Calu3 (cell line): ENCODE measurements around the gene SLC39A8. TPM values are rescaled to one million over a fixed set of nuclear protein-coding genes. Genes with fewer than 3 reads are reported as not detected.

Source experiments
- BruUV-seq: library from RNA; stranded (reverse); fragments of 400-500 nt; replicated peaks from 2 replicates; lab custom pipeline; 2021; lab: Mats Ljungman, UMichigan
- CTCF ChIA-PET: fragments of 300-600 bp; sonication (Branson Sonifier 250); formaldehyde crosslinking; loops from one replicate; lab custom pipeline; 2022; ENCODE audit warnings: antibody characterized with exemption; lab: Charles Lee
- DNase-seq: peaks from one replicate; pipeline ENCODE4 v3.0.0; 2022
- H3K27ac Mint-ChIP-seq: one replicate; pipeline ENCODE4 v1.8.0; 2022; ENCODE audit warnings: mixed read lengths; ENCODE audit not compliant: unreplicated experiment
- H3K27me3 Mint-ChIP-seq: one replicate; pipeline ENCODE4 v1.8.0; 2022; ENCODE audit warnings: mixed read lengths; ENCODE audit not compliant: unreplicated experiment
- H3K36me3 Mint-ChIP-seq: one replicate; pipeline ENCODE4 v1.8.0; 2022; ENCODE audit warnings: mild to moderate bottlenecking, moderate library complexity, mixed read lengths; ENCODE audit not compliant: insufficient read depth, unreplicated experiment
- H3K4me1 Mint-ChIP-seq: one replicate; pipeline ENCODE4 v1.8.0; 2022; ENCODE audit warnings: mild to moderate bottlenecking, low read depth, mixed read lengths; ENCODE audit not compliant: unreplicated experiment
- H3K4me3 Mint-ChIP-seq: one replicate; pipeline ENCODE4 v1.8.0; 2022; ENCODE audit warnings: mild to moderate bottlenecking, low read depth, moderate library complexity, mixed read lengths; ENCODE audit not compliant: unreplicated experiment
- H3K9me3 Mint-ChIP-seq: one replicate; pipeline ENCODE4 v1.8.0; 2022; ENCODE audit warnings: low read depth, mixed read lengths; ENCODE audit not compliant: unreplicated experiment
- CTCF ChIP-seq: fragments of 200-600 bp; IDR thresholded peaks from one replicate; pipeline ENCODE4 v1.8.0; 2022; ENCODE audit warnings: antibody characterized with exemption; ENCODE audit not compliant: unreplicated experiment
- intact Hi-C: fragments of 100-400 bp; cut with micrococcal nuclease; formaldehyde crosslinking; loops from one replicate; pipeline ENCODE4 v1.10.0; 2022; ENCODE audit not compliant: unreplicated experiment
- total RNA-seq: library from RNA; stranded (reverse); gene quantifications from 2 replicates; pipeline ENCODE4 v1.2.3, GENCODE V29; 2022

The SLC39A8 gene
- total RNA-seq, 1 experiment from 2014 or later: 30.8 TPM

- Mint-ChIP-seq H3K27me3 (no peaks in the 10 kb centered on the region), H3K36me3 (no peaks in the 10 kb centered on the region), H3K4me3 (no peak overlapping the region), H3K27ac (no peak overlapping the region), H3K4me1 (peaks cover 27% of the 10 kb centered on the region), H3K9me3 (no peaks in the 10 kb centered on the region)
- intact Hi-C loops: no loop called here
- no peak for DNase-seq
- BruUV-seq: no TSS peak
- TF ChIP-seq CTCF: no peak
- CTCF ChIA-PET: no interaction called here
Measured at GRCh38 chr4:102316585-102316984, 28.7 kb downstream of the SLC39A8 start.

- DNase-seq: no peak
- H3K9me3 Mint-ChIP-seq: no peaks in the 10 kb centered on the region
- no peak overlapping the region for H3K4me3 Mint-ChIP-seq
- no peak for TF ChIP-seq CTCF
- CTCF ChIA-PET: no interaction called here
- no TSS peak for BruUV-seq
- H3K4me1 Mint-ChIP-seq: peaks cover 20% of the 10 kb centered on the region
- no peaks in the 10 kb centered on the region for H3K36me3 Mint-ChIP-seq
- intact Hi-C loops: no loop called here
- no peaks in the 10 kb centered on the region for H3K27me3 Mint-ChIP-seq
- H3K27ac Mint-ChIP-seq: no peak overlapping the region
Measured at GRCh38 chr4:102315532-102315931, 29.8 kb downstream of the SLC39A8 start.

- Mint-ChIP-seq H3K27me3 (no peaks in the 10 kb centered on the region), H3K9me3 (no peaks in the 10 kb centered on the region), H3K4me1 (no peaks in the 10 kb centered on the region), H3K4me3 (no peak overlapping the region), H3K36me3 (no peaks in the 10 kb centered on the region), H3K27ac (no peak overlapping the region)
- CTCF ChIA-PET: no interaction called here
- intact Hi-C loops: no loop called here
- no peak for TF ChIP-seq CTCF
- BruUV-seq: no TSS peak
- no peak for DNase-seq
Measured at GRCh38 chr4:102312417-102312816, 32.9 kb downstream of the SLC39A8 start.

- no peak overlapping the region for H3K27ac Mint-ChIP-seq
- H3K4me1 Mint-ChIP-seq: no peaks in the 10 kb centered on the region
- intact Hi-C loops: no loop called here
- no TSS peak for BruUV-seq
- H3K9me3 Mint-ChIP-seq: no peaks in the 10 kb centered on the region
- no peak for DNase-seq
- no peak for TF ChIP-seq CTCF
- CTCF ChIA-PET: no interaction called here
- no peaks in the 10 kb centered on the region for H3K27me3 Mint-ChIP-seq
- H3K36me3 Mint-ChIP-seq: no peaks in the 10 kb centered on the region
- H3K4me3 Mint-ChIP-seq: no peak overlapping the region
Measured at GRCh38 chr4:102311912-102312311, 33.4 kb downstream of the SLC39A8 start.
